ENCODE measurements around the gene CAMK2B. TPM values are rescaled to one million over a fixed set of nuclear protein-coding genes. Genes with fewer than 3 reads are reported as not detected.

CAMK2B gene
- total RNA-seq, 1 experiment from 2014 or later: 0.31 TPM

GRCh38 chr7:44167920-44168319, 157.5 kb downstream of the CAMK2B start:
- Histone ChIP-seq H3K4me3 (ENCODE audit: insufficient read depth, low read depth, low read length) (no peak overlapping the region), H3K36me3 (replicated peaks; ENCODE audit: control insufficient read depth, insufficient read depth, low read length) (no peaks in the 10 kb centered on the region), H3K27me3 (ENCODE audit: control insufficient read depth, insufficient read depth, low read length) (no peaks in the 10 kb centered on the region)
- DNase-seq: no peak

Other genes starting within 250 kb of the CAMK2B start
- gene POLM, start 243.1 kb downstream of the CAMK2B start, total RNA-seq (2014; rRNA removed; shearing (Covaris generic)): 16.9 and 17.0 TPM in 2 replicates
- gene AEBP1, start 221.2 kb downstream of the CAMK2B start, total RNA-seq (2014; rRNA removed; shearing (Covaris generic)): 12.9 and 15.8 TPM in 2 replicates
- 134 and 136 TPM in 2 replicates for gene POLD2, start 202.0 kb downstream of the CAMK2B start, total RNA-seq (2014; rRNA removed; shearing (Covaris generic))
- 1.4 and 4.7 TPM in 2 replicates for gene MYL7, start 184.3 kb downstream of the CAMK2B start, total RNA-seq (2014; rRNA removed; shearing (Covaris generic))
- gene GCK, start 136.2 kb downstream of the CAMK2B start, total RNA-seq (2014; rRNA removed; shearing (Covaris generic)): 2.8 and 3.7 TPM in 2 replicates
- 82.4 and 93.4 TPM in 2 replicates for gene YKT6, start 124.6 kb downstream of the CAMK2B start, total RNA-seq (2014; rRNA removed; shearing (Covaris generic))
- 68.1 and 79.4 TPM in 2 replicates for gene NUDCD3, start 165.1 kb upstream of the CAMK2B start, total RNA-seq (2014; rRNA removed; shearing (Covaris generic))
- gene NPC1L1, start 215.7 kb upstream of the CAMK2B start, total RNA-seq (2014; rRNA removed; shearing (Covaris generic)): not detected in 2 replicates
- 81.2 and 93.4 TPM in 2 replicates for gene DDX56, start 248.3 kb upstream of the CAMK2B start, total RNA-seq (2014; rRNA removed; shearing (Covaris generic))

Data from H7 (cell line).